Activated CD4-positive, alpha-beta T cell treated with anti-CD3 and anti-CD28 coated beads for 1 hour (primary cell): Measurements from ENCODE around the gene DOLK.

Experiments used
- DNase-seq: peaks from one replicate; pipeline ENCODE4 v3.0.0-alpha.2; 2020

Gene DOLK

GRCh38 chr9:128929560-128929959 lies 17.8 kb downstream of the DOLK start:
- no peak for DNase-seq

- DNase-seq = no peak
Measured at GRCh38 chr9:128928624-128929023, 18.8 kb downstream of the DOLK start.

GRCh38 chr9:128927731-128928411 lies 19.5 kb downstream of the DOLK start:
- DNase-seq = peak; percentile 39

GRCh38 chr9:128923493-128923883 lies 23.9 kb downstream of the DOLK start:
- no peak for DNase-seq

- DNase-seq = no peak
Measured at GRCh38 chr9:128921881-128922763, 25.3 kb downstream of the DOLK start.

- DNase-seq = no peak
Measured at GRCh38 chr9:128920381-128921058, 26.9 kb downstream of the DOLK start, which contains the start of gene PHYHD1. Gene PHYHD1 (plus strand): TSS chr9:128920982. CDS start chr9:128922324, 1,342 bp downstream.

GRCh38 chr9:128919402-128920089 lies 27.9 kb downstream of the DOLK start:
- DNase-seq = no peak

- DNase-seq = no peak
Measured at GRCh38 chr9:128918921-128919320, 28.5 kb downstream of the DOLK start.

- DNase-seq = no peak
Measured at GRCh38 chr9:128917151-128917849, 30.1 kb downstream of the DOLK start.

- no peak for DNase-seq
Measured at GRCh38 chr9:128916745-128917144, 30.7 kb downstream of the DOLK start.

- DNase-seq = no peak
Measured at GRCh38 chr9:128916204-128916603, 31.2 kb downstream of the DOLK start.

- DNase-seq = no peak
Measured at GRCh38 chr9:128913995-128914772, 33.2 kb downstream of the DOLK start.

GRCh38 chr9:128913048-128913900 lies 34.1 kb downstream of the DOLK start:
- no peak for DNase-seq

GRCh38 chr9:128912270-128912853 lies 35.0 kb downstream of the DOLK start:
- no peak for DNase-seq

- DNase-seq = no peak
Measured at GRCh38 chr9:128911529-128912035, 35.8 kb downstream of the DOLK start.

GRCh38 chr9:128910906-128911305 lies 36.5 kb downstream of the DOLK start:
- no peak for DNase-seq

GRCh38 chr9:128909859-128910258 lies 37.5 kb downstream of the DOLK start:
- no peak for DNase-seq

GRCh38 chr9:128908372-128908771 lies 39.0 kb downstream of the DOLK start:
- no peak for DNase-seq

GRCh38 chr9:128906741-128907140 lies 40.7 kb downstream of the DOLK start:
- no peak for DNase-seq

- no peak for DNase-seq
Measured at GRCh38 chr9:128905964-128906363, 41.4 kb downstream of the DOLK start.
